Endothelial cell (in vitro differentiated cells): ENCODE results near the gene POLR3C. TPM values are rescaled to one million over a fixed set of nuclear protein-coding genes. Genes with fewer than 3 reads are reported as not detected.
A peak's percentile ranks its signal among the peaks of the same experiment; 100 is the strongest.

Source experiments
- DNase-seq: peaks from one replicate; pipeline ENCODE4 v3.0.0; 2021; ENCODE audit warnings: low spot score
- H3K27ac Mint-ChIP-seq: one replicate; pipeline ENCODE4 v1.8.0; 2021; ENCODE audit warnings: mixed read lengths, inconsistent platforms; ENCODE audit not compliant: unreplicated experiment
- H3K27me3 Mint-ChIP-seq: one replicate; pipeline ENCODE4 v1.8.0; 2021; ENCODE audit warnings: mild to moderate bottlenecking, moderate library complexity, mixed read lengths, inconsistent platforms; ENCODE audit not compliant: unreplicated experiment
- H3K36me3 Mint-ChIP-seq: one replicate; pipeline ENCODE4 v1.8.0; 2021; ENCODE audit warnings: mild to moderate bottlenecking, low read depth, mixed read lengths, inconsistent platforms; ENCODE audit not compliant: unreplicated experiment
- H3K4me1 Mint-ChIP-seq: one replicate; pipeline ENCODE4 v1.8.0; 2021; ENCODE audit warnings: mild to moderate bottlenecking, mixed read lengths, inconsistent platforms; ENCODE audit not compliant: unreplicated experiment
- H3K4me3 Mint-ChIP-seq: one replicate; pipeline ENCODE4 v1.8.0; 2021; ENCODE audit warnings: mild to moderate bottlenecking, mixed read lengths, inconsistent platforms; ENCODE audit not compliant: unreplicated experiment
- H3K9me3 Mint-ChIP-seq: one replicate; pipeline ENCODE4 v1.8.0; 2021; ENCODE audit warnings: mixed read lengths, inconsistent platforms; ENCODE audit not compliant: unreplicated experiment
- total RNA-seq: library from RNA; stranded (reverse); fragmentation: NEBNext Ultra II Directional; extraction: Animal tissue kit (Norgen Biotek cat#: 25700); gene quantifications from one replicate; pipeline ENCODE4 v1.2.1, GENCODE V29; 2021; ENCODE audit not compliant: unreplicated experiment
- TF ChIP-seq, protein P1 (sequence below): fragments of 200-600 bp; sonication (generic); IDR thresholded peaks from one replicate; pipeline ENCODE4 v1.5.0; 2021; ENCODE audit warnings: antibody characterized with exemption; ENCODE audit not compliant: unreplicated experiment

POLR3C gene
- total RNA-seq, 1 donor from 2014 or later: 28.4 TPM

DNA sequence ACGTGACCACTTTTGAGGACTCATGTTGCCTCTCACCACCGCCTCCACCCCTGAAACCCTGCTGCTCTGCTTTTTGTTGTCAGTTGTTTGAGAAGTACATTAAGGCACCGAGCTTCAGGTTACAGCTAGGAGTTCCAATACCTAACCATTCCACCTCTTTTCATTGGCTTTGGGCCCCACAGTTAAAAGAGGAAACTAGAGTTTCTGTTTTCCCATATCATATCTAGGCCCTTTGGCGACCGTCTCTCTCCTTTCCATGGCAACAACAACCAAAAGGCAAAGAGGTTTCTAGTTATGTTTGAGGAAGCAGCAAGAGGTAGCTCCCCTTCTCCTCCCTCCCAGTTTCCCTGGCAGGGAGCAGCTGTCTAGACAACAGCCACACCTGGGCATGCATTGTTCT is 55.8 kb downstream of the POLR3C start:
- no peak overlapping the region for H3K27ac Mint-ChIP-seq
- no peaks in the 10 kb centered on the region for H3K36me3 Mint-ChIP-seq
- DNase-seq: no peak
- H3K9me3 Mint-ChIP-seq: no peaks in the 10 kb centered on the region
- H3K4me3 Mint-ChIP-seq: no peak overlapping the region
- TF ChIP-seq, protein P1, sequence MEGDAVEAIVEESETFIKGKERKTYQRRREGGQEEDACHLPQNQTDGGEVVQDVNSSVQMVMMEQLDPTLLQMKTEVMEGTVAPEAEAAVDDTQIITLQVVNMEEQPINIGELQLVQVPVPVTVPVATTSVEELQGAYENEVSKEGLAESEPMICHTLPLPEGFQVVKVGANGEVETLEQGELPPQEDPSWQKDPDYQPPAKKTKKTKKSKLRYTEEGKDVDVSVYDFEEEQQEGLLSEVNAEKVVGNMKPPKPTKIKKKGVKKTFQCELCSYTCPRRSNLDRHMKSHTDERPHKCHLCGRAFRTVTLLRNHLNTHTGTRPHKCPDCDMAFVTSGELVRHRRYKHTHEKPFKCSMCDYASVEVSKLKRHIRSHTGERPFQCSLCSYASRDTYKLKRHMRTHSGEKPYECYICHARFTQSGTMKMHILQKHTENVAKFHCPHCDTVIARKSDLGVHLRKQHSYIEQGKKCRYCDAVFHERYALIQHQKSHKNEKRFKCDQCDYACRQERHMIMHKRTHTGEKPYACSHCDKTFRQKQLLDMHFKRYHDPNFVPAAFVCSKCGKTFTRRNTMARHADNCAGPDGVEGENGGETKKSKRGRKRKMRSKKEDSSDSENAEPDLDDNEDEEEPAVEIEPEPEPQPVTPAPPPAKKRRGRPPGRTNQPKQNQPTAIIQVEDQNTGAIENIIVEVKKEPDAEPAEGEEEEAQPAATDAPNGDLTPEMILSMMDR: no peak
- peaks cover 5% of the 10 kb centered on the region for H3K4me1 Mint-ChIP-seq
- peaks cover 8% of the 10 kb centered on the region for H3K27me3 Mint-ChIP-seq

DNA sequence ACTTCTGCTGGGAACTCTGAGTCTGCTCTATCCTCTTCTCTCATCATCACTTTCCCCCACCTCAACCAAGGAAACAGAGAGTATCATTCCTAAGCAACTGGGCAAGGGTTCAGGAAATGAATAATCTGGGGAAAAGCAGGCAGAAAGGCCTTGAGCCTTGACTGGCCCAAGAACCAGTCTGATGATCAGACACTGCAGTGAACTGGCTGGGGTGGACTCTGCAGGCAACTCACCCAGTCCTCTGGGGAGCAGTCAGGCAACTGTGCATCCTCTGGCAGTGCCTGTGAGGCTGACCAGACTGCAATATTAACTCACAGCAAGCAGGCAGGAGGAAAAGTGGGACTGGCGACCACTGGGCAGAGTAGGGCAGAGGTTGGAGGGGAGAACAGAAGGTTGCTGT is 60.7 kb downstream of the POLR3C start:
- no peak for DNase-seq
- Mint-ChIP-seq H3K4me3 (peak overlapping the region; percentile 80), H3K27me3 (peaks cover 9% of the 10 kb centered on the region), H3K4me1 (peaks cover 24% of the 10 kb centered on the region), H3K36me3 (no peaks in the 10 kb centered on the region), H3K27ac (no peak overlapping the region), H3K9me3 (no peaks in the 10 kb centered on the region)
- TF ChIP-seq, protein P1: no peak

DNA sequence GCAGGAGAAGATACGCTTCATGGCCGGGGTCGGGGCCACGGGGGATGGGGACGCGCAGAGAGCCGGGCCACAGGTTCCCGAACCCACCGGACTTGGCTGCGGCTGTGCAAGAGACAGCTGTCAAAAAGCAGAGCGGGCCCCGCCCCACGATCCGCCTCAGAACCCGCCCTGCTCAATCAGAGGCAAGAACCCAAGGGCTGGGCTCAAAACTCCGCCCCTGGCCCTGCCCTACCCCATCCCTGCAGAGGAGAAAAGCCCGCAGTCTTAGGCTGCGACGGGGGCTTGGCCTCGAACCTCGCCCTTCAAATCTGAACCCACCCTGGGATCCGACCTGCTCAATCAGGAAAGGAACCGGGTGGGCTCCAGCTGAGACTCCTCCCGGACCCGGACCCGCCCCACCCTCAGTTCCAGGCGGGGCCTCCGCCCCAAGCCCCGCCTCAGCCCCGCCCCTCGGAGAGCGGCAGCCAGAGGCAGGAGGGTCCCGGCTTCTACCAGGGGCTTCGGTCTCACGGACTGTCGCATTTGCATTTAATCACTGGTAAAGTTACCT is 61.8 kb downstream of the POLR3C start, which contains the start of gene ANKRD35:
Gene ANKRD35 (minus strand): TSS at position 129 of the 550 bp plus-strand sequence. CDS start 108 bp downstream, at position 21.
- Mint-ChIP-seq H3K27ac (no peak within 1 kb of the TSS), H3K9me3 (no peaks in the 10 kb centered on the region), H3K36me3 (no peaks in the 10 kb centered on the region), H3K4me3 (peak within 1 kb of the TSS; percentile 80), H3K4me1 (peaks cover 29% of the 10 kb centered on the region), H3K27me3 (peaks cover 9% of the 10 kb centered on the region)
- peak; percentile 74 for DNase-seq
- TF ChIP-seq, protein P1: no peak

DNA sequence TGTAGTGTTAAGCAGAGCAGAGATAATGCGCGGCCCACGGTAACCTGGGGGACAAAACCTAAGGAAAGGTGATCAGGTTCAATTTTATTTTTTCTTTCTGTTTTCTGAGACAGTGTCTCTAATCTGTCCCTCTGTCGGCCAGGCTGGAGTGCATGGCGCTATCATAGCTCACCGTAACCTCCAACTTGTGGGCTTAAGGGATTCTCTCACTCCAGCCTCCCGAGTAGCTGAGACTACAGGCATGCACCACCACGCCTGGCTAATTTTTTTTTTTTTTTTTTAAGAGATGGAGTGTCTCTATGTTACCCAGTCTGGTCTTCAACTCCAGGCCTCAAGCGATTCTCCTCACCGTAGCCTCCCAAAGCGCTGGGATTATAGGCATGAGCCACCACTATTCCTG is 62.4 kb downstream of the POLR3C start:
- Mint-ChIP-seq H3K4me3 (peak overlapping the region; percentile 80), H3K27me3 (peaks cover 9% of the 10 kb centered on the region), H3K4me1 (peaks cover 35% of the 10 kb centered on the region), H3K36me3 (no peaks in the 10 kb centered on the region), H3K9me3 (no peaks in the 10 kb centered on the region), H3K27ac (no peak overlapping the region)
- no peak for DNase-seq
- TF ChIP-seq, protein P1: no peak

DNA sequence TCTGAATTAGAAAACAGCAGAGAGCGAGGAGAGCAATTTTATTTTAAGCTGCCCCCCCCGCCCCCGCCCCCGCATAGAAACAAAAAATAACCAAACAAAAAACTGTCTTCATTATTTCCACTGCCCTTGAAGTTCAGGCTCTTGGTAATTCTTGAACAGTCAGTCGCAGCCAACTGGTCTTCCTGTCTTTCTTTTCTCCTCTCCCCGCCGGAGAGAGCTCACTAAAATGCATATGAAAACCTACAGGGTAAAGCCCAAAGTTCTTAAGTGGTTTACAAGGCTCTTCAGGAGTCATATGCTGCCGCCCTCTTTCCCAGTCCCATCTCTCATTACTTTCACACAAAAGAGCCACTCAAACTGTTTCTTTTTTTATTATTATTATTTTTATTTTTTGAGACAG is 62.8 kb downstream of the POLR3C start:
- Mint-ChIP-seq H3K27me3 (peaks cover 9% of the 10 kb centered on the region), H3K4me3 (peak overlapping the region; percentile 80), H3K4me1 (peaks cover 36% of the 10 kb centered on the region), H3K36me3 (no peaks in the 10 kb centered on the region), H3K9me3 (no peaks in the 10 kb centered on the region), H3K27ac (peak overlapping the region; percentile 10)
- TF ChIP-seq, protein P1: no peak
- no peak for DNase-seq
